ENCODE results near the gene DYNLT1. TPM values are rescaled to one million over a fixed set of nuclear protein-coding genes. Genes with fewer than 3 reads are reported as not detected.

DYNLT1 gene
- total RNA-seq, 2 experiments from 2014 or later = 29.3 to 49.2 TPM

GRCh38 chr6:158603261-158604047 is 41.1 kb downstream of the DYNLT1 start:
- CTCF ChIA-PET (ENCODE audit: unreplicated experiment) = interaction anchor here (0.5 kb wide), 1 partner anchor 875 kb away, joined by 3 read pairs; no protein-coding TSS in a partner anchor
- H3K36me3 ChIP-seq (ENCODE audit: insufficient read depth, low read length) = peaks cover 43% of the 10 kb centered on the region

GRCh38 chr6:158599635-158600034 is 44.9 kb downstream of the DYNLT1 start:
- no TSS peak for BruUV-seq (replicated peaks)
- Histone ChIP-seq H4K20me1 (ENCODE audit: insufficient read depth, low read length) (no peaks in the 10 kb centered on the region), H3K36me3 (ENCODE audit: insufficient read depth, low read length) (peaks cover 57% of the 10 kb centered on the region), H3K27ac (ENCODE audit: low read depth, low read length, poor library complexity, severe bottlenecking) (no peak overlapping the region), H3K79me2 (ENCODE audit: insufficient read depth, low read depth, low read length) (no peaks in the 10 kb centered on the region), H3K9me2 (ENCODE audit: insufficient read depth, low read length) (no peaks in the 10 kb centered on the region), H3K4me3 (ENCODE audit: low read depth, low read length, poor library complexity, severe bottlenecking) (no peak overlapping the region), H2AFZ (ENCODE audit: low read length) (no peak overlapping the region), H3K9me3 (ENCODE audit: low read length) (no peaks in the 10 kb centered on the region), H3K4me1 (ENCODE audit: insufficient read depth, low read length, poor library complexity, severe bottlenecking) (no peaks in the 10 kb centered on the region), H3K4me2 (ENCODE audit: low read length) (no peak overlapping the region)
- ChIA-PET CTCF (ENCODE audit: unreplicated experiment) (no interaction called here), POLR2A (interaction anchor here (0.6 kb wide), 1 partner anchor 453 kb away, joined by 3 read pairs; no protein-coding TSS in a partner anchor)
- TF ChIP-seq EZH2phosphoT487 (IDR thresholded peaks at IDR 0.05; ENCODE audit: borderline replicate concordance, low read depth, low read length) = no peak
- TF ChIP-seq, protein P1, sequence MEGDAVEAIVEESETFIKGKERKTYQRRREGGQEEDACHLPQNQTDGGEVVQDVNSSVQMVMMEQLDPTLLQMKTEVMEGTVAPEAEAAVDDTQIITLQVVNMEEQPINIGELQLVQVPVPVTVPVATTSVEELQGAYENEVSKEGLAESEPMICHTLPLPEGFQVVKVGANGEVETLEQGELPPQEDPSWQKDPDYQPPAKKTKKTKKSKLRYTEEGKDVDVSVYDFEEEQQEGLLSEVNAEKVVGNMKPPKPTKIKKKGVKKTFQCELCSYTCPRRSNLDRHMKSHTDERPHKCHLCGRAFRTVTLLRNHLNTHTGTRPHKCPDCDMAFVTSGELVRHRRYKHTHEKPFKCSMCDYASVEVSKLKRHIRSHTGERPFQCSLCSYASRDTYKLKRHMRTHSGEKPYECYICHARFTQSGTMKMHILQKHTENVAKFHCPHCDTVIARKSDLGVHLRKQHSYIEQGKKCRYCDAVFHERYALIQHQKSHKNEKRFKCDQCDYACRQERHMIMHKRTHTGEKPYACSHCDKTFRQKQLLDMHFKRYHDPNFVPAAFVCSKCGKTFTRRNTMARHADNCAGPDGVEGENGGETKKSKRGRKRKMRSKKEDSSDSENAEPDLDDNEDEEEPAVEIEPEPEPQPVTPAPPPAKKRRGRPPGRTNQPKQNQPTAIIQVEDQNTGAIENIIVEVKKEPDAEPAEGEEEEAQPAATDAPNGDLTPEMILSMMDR (conservative IDR thresholded peaks at IDR 0.05; ENCODE audit: low read length) = no peak
- no peak for DNase-seq (ENCODE audit: low spot score)
- intact Hi-C loops (cut with micrococcal nuclease; ENCODE audit: unreplicated experiment) = no loop called here

More at GRCh38 chr6:158603261-158604047, 41.1 kb downstream of the DYNLT1 start:
- Histone ChIP-seq H3K4me3 (ENCODE audit: low read depth, low read length, poor library complexity, severe bottlenecking) (no peak overlapping the region), H3K9me2 (ENCODE audit: insufficient read depth, low read length) (no peaks in the 10 kb centered on the region), H4K20me1 (ENCODE audit: insufficient read depth, low read length) (no peaks in the 10 kb centered on the region), H3K4me2 (ENCODE audit: low read length) (no peak overlapping the region), H2AFZ (ENCODE audit: low read length) (no peak overlapping the region), H3K79me2 (ENCODE audit: insufficient read depth, low read depth, low read length) (no peaks in the 10 kb centered on the region), H3K9me3 (ENCODE audit: low read length) (no peaks in the 10 kb centered on the region), H3K4me1 (ENCODE audit: insufficient read depth, low read length, poor library complexity, severe bottlenecking) (no peaks in the 10 kb centered on the region), H3K27ac (ENCODE audit: low read depth, low read length, poor library complexity, severe bottlenecking) (no peak overlapping the region)
- TF ChIP-seq, protein P1 (conservative IDR thresholded peaks at IDR 0.05; ENCODE audit: low read length) = no peak
- TF ChIP-seq EZH2phosphoT487 (IDR thresholded peaks at IDR 0.05; ENCODE audit: borderline replicate concordance, low read depth, low read length) = no peak
- intact Hi-C loops (cut with micrococcal nuclease; ENCODE audit: unreplicated experiment) = no loop called here
- DNase-seq (ENCODE audit: low spot score) = no peak
- POLR2A ChIA-PET = interaction anchor here (0.6 to 0.7 kb wide), 5 partner anchors 20 to 789 kb away, joined by 3 read pairs; no protein-coding TSS in a partner anchor
- no TSS peak for BruUV-seq (replicated peaks)

GRCh38 chr6:158597565-158597964 is 47.0 kb downstream of the DYNLT1 start:
- BruUV-seq (replicated peaks) = no TSS peak
- no peaks in the 10 kb centered on the region for H3K4me1 ChIP-seq (ENCODE audit: insufficient read depth, low read length, poor library complexity, severe bottlenecking)
- intact Hi-C loops (cut with micrococcal nuclease; ENCODE audit: unreplicated experiment) = no loop called here
- H3K9me2 ChIP-seq (ENCODE audit: insufficient read depth, low read length) = no peaks in the 10 kb centered on the region
- no peaks in the 10 kb centered on the region for H3K9me3 ChIP-seq (ENCODE audit: low read length)
- H3K27ac ChIP-seq (ENCODE audit: low read depth, low read length, poor library complexity, severe bottlenecking) = no peak overlapping the region
- peaks cover 70% of the 10 kb centered on the region for H3K36me3 ChIP-seq (ENCODE audit: insufficient read depth, low read length)
- TF ChIP-seq EZH2phosphoT487 (IDR thresholded peaks at IDR 0.05; ENCODE audit: borderline replicate concordance, low read depth, low read length) = no peak
- TF ChIP-seq, protein P1 (conservative IDR thresholded peaks at IDR 0.05; ENCODE audit: low read length) = no peak
- no peaks in the 10 kb centered on the region for H4K20me1 ChIP-seq (ENCODE audit: insufficient read depth, low read length)
- no peak overlapping the region for H3K4me2 ChIP-seq (ENCODE audit: low read length)
- no peak for DNase-seq (ENCODE audit: low spot score)
- CTCF ChIA-PET (ENCODE audit: unreplicated experiment) = no interaction called here
- H3K79me2 ChIP-seq (ENCODE audit: insufficient read depth, low read depth, low read length) = no peaks in the 10 kb centered on the region
- no peak overlapping the region for H2AFZ ChIP-seq (ENCODE audit: low read length)
- H3K4me3 ChIP-seq (ENCODE audit: low read depth, low read length, poor library complexity, severe bottlenecking) = no peak overlapping the region
- POLR2A ChIA-PET = no interaction called here
